IMR-90 (cell line): ENCODE results near the gene FAM110D. TPM values are rescaled to one million over a fixed set of nuclear protein-coding genes. Genes with fewer than 3 reads are reported as not detected.

ENCODE experiments used
- ATAC-seq: fragments of 200-7000 bp; cut with Tn5 transposase; 2 replicates; pipeline ENCODE4 v1.9.1; 2020; ENCODE audit warnings: low read depth, mild to moderate bottlenecking, moderate library complexity
- BruUV-seq: library from RNA; stranded (reverse); fragments of 400-500 nt; replicated peaks from 2 replicates; lab custom pipeline; 2021; lab: Mats Ljungman, UMichigan
- CTCF ChIA-PET: fragments of 300-600 bp; formaldehyde crosslinking; extraction: SDS; loops from one replicate; lab custom pipeline; 2021; ENCODE audit warnings: antibody characterized with exemption; lab: Yijun Ruan, JAX
- POLR2A ChIA-PET: fragments of 300-600 bp; sonication (Branson Sonifier 250); formaldehyde crosslinking; loops from one replicate; lab custom pipeline; 2022; ENCODE audit warnings: antibody characterized with exemption; ENCODE audit not compliant: unreplicated experiment; lab: Charles Lee
- DNase-seq: peaks from one replicate; pipeline ENCODE4 v3.0.0; 2013
- H2AFZ ChIP-seq: replicated peaks from 2 replicates; pipeline ENCODE3; 2013; ENCODE audit warnings: low read length, mild to moderate bottlenecking; ENCODE audit not compliant: poor library complexity
- H2AK5ac ChIP-seq: 2 replicates; pipeline ENCODE4 v1.6.1; 2013; ENCODE audit warnings: low read depth, low read length, inconsistent platforms
- H2AK9ac ChIP-seq: replicated peaks from 2 replicates; pipeline ENCODE3; 2013; ENCODE audit warnings: mild to moderate bottlenecking, low read depth, low read length, moderate library complexity; ENCODE audit not compliant: poor library complexity
- H2BK120ac ChIP-seq: 2 replicates; pipeline ENCODE4 v1.6.1; 2013; ENCODE audit warnings: low read depth, low read length, inconsistent platforms
- H2BK15ac ChIP-seq: 3 replicates; pipeline ENCODE4 v1.6.1; 2013; ENCODE audit warnings: low read depth, low read length, inconsistent platforms
- H2BK20ac ChIP-seq: 2 replicates; pipeline ENCODE4 v1.6.1; 2013; ENCODE audit warnings: low read depth, mild to moderate bottlenecking, inconsistent platforms, low read length, moderate library complexity
- H2BK5ac ChIP-seq: 2 replicates; pipeline ENCODE4 v1.6.1; 2013; ENCODE audit warnings: mild to moderate bottlenecking, low read depth, low read length, inconsistent platforms; ENCODE audit not compliant: poor library complexity, severe bottlenecking
- H3K14ac ChIP-seq: replicated peaks from 2 replicates; pipeline ENCODE4 v1.6.1; 2013; ENCODE audit warnings: low read depth, low read length, inconsistent platforms
- H3K18ac ChIP-seq: 2 replicates; pipeline ENCODE4 v1.6.1; 2013; ENCODE audit warnings: low read depth, low read length, control low read depth
- H3K23ac ChIP-seq: 2 replicates; pipeline ENCODE4 v1.6.1; 2013; ENCODE audit warnings: low read depth, low read length, inconsistent platforms
- H3K27ac ChIP-seq: 2 replicates; pipeline ENCODE4 v1.5.1; 2013; ENCODE audit warnings: mild to moderate bottlenecking, control low read depth, low read length; ENCODE audit not compliant: insufficient read depth
- H3K27me3 ChIP-seq: 2 replicates; pipeline ENCODE4 v1.6.1; 2013; ENCODE audit warnings: low read length; ENCODE audit not compliant: control insufficient read depth, insufficient read depth
- H3K36me3 ChIP-seq: 2 replicates; pipeline ENCODE4 v1.6.1; 2013; ENCODE audit warnings: low read length, mixed read lengths; ENCODE audit not compliant: control insufficient read depth, insufficient read depth
- H3K4ac ChIP-seq: 2 replicates; pipeline ENCODE4 v1.6.1; 2013; ENCODE audit warnings: low read depth, low read length, inconsistent platforms
- H3K4me1 ChIP-seq: 2 replicates; pipeline ENCODE4 v1.6.1; 2013; ENCODE audit warnings: low read length, mixed read lengths; ENCODE audit not compliant: control insufficient read depth, insufficient read depth
- H3K4me2 ChIP-seq: 2 replicates; pipeline ENCODE4 v1.6.1; 2013; ENCODE audit warnings: low read depth, mild to moderate bottlenecking, control low read depth, low read length, moderate library complexity
- H3K4me3 ChIP-seq: 2 replicates; pipeline ENCODE4 v1.5.1; 2013; ENCODE audit warnings: low read depth, mild to moderate bottlenecking, control low read depth, low read length, moderate library complexity; ENCODE audit not compliant: insufficient read depth
- H3K56ac ChIP-seq: 2 replicates; pipeline ENCODE4 v1.6.1; 2013; ENCODE audit warnings: low read length, inconsistent platforms; ENCODE audit not compliant: insufficient read depth; ENCODE audit errors: extremely low read depth
- H3K79me1 ChIP-seq, 2 experiments: 2 replicates each; pipeline ENCODE4 v1.6.1; 2013; ENCODE audit warnings: low read length in 2 of 2, inconsistent platforms in 1 of 2, low read depth in 1 of 2
- H3K9ac ChIP-seq: 2 replicates; pipeline ENCODE4 v1.6.1; 2013; ENCODE audit warnings: low read depth, low read length, control low read depth
- H3K9me1 ChIP-seq: 2 replicates; pipeline ENCODE4 v1.6.1; 2013; ENCODE audit warnings: low read length, inconsistent platforms; ENCODE audit not compliant: insufficient read depth
- H3K9me3 ChIP-seq: 2 replicates; pipeline ENCODE4 v1.6.1; 2013; ENCODE audit warnings: low read length; ENCODE audit not compliant: control insufficient read depth, insufficient read depth
- H4K20me1 ChIP-seq: 2 replicates; pipeline ENCODE4 v1.6.1; 2013; ENCODE audit warnings: low read length, inconsistent platforms; ENCODE audit not compliant: insufficient read depth
- H4K5ac ChIP-seq: 2 replicates; pipeline ENCODE4 v1.6.1; 2013; ENCODE audit warnings: mild to moderate bottlenecking, low read depth, low read length, control low read depth
- H4K8ac ChIP-seq, 2 experiments: 2 replicates each; pipeline ENCODE4 v1.6.1; 2013; ENCODE audit warnings: low read depth in 2 of 2, low read length in 2 of 2, control low read depth in 1 of 2, inconsistent platforms in 1 of 2
- H4K91ac ChIP-seq: 2 replicates; pipeline ENCODE4 v1.6.1; 2013; ENCODE audit warnings: low read depth, low read length, inconsistent platforms; ENCODE audit not compliant: insufficient read depth
- BHLHE40 ChIP-seq: fragments of 150-350 bp; IDR thresholded peaks from 2 replicates; pipeline ENCODE4 v1.6.1; 2016; ENCODE audit warnings: mild to moderate bottlenecking, low read depth, low read length
- CEBPB ChIP-seq: IDR thresholded peaks from 2 replicates; pipeline ENCODE4 v1.6.1; 2012; ENCODE audit warnings: low read depth, low read length, improper control_type of control experiment
- ELK1 ChIP-seq: fragments of 150-350 bp; IDR thresholded peaks from 2 replicates; pipeline ENCODE4 v1.6.1; 2016; ENCODE audit warnings: low read depth, mild to moderate bottlenecking, low read length, moderate library complexity, borderline replicate concordance
- FOS ChIP-seq: fragments of 150-350 bp; IDR thresholded peaks from 2 replicates; pipeline ENCODE4 v1.6.1; 2016; ENCODE audit warnings: low read depth, low read length
- MAFK ChIP-seq: IDR thresholded peaks from 2 replicates; pipeline ENCODE4 v1.6.1; 2012; ENCODE audit warnings: low read depth, low read length, improper control_type of control experiment
- MAZ ChIP-seq: IDR thresholded peaks from 2 replicates; pipeline ENCODE4 v1.6.1; 2012; ENCODE audit warnings: low read depth, mild to moderate bottlenecking, low read length, improper control_type of control experiment, moderate library complexity, borderline replicate concordance
- MXI1 ChIP-seq: IDR thresholded peaks from 2 replicates; pipeline ENCODE4 v1.6.1; 2012; ENCODE audit warnings: low read depth, mild to moderate bottlenecking, low read length, moderate library complexity, borderline replicate concordance
- NFE2L2 ChIP-seq: fragments of 150-350 bp; IDR thresholded peaks from 2 replicates; pipeline ENCODE4 v1.6.1; 2016; ENCODE audit warnings: low read depth, mild to moderate bottlenecking, low read length
- POLR2A ChIP-seq: IDR thresholded peaks from 2 replicates; pipeline ENCODE4 v1.6.1; 2012; ENCODE audit warnings: mild to moderate bottlenecking, low read depth, low read length
- RAD21 ChIP-seq: IDR thresholded peaks from 2 replicates; pipeline ENCODE4 v1.6.1; 2012; ENCODE audit warnings: low read length, improper control_type of control experiment
- RCOR1 ChIP-seq: IDR thresholded peaks from 2 replicates; pipeline ENCODE4 v1.6.1; 2012; ENCODE audit warnings: mild to moderate bottlenecking, low read length, improper control_type of control experiment; ENCODE audit not compliant: insufficient replicate concordance
- RFX5 ChIP-seq: IDR thresholded peaks from 2 replicates; pipeline ENCODE4 v1.8.0; 2012; ENCODE audit warnings: low read depth, mild to moderate bottlenecking, low read length, moderate library complexity
- SMC3 ChIP-seq: fragments of 150-350 bp; IDR thresholded peaks from 2 replicates; pipeline ENCODE4 v1.6.1; 2016; ENCODE audit warnings: low read depth, mild to moderate bottlenecking, antibody characterized with exemption, low read length, moderate library complexity
- USF2 ChIP-seq: fragments of 150-350 bp; IDR thresholded peaks from 2 replicates; pipeline ENCODE4 v1.6.1; 2017; ENCODE audit warnings: mild to moderate bottlenecking, antibody characterized with exemption, low read length, low read depth
- WGBS, 2 experiments: methylation state at CpG; one replicate each; pipeline versions ENCODE4 v1.1.5 to v1.1.7; 2013; ENCODE audit warnings: missing lambda C conversion rate in 2 of 2; ENCODE audit not compliant: insufficient read length in 1 of 2; ENCODE audit errors: extremely low coverage in 2 of 2; 5-methylcytosine and 5-hydroxymethylcytosine counted together
- dilution Hi-C: fragments of 300-500 bp; cut with HindIII; formaldehyde crosslinking; loops from one replicate; pipeline ENCODE4 v1.14.3; 2018; ENCODE audit warnings: low sequenced_read_pairs; ENCODE audit not compliant: unreplicated experiment
- in situ Hi-C: fragments of 300-500 bp; cut with MboI; formaldehyde crosslinking; loops from 3 replicates; pipeline ENCODE4 v1.14.3; 2019; ENCODE audit warnings: low sequenced_read_pairs, inconsistent platforms, mixed read lengths
- intact Hi-C: fragments of 100-400 bp; cut with micrococcal nuclease; formaldehyde crosslinking; loops from 2 replicates; pipeline ENCODE4 v1.10.0; 2022
- polyA plus RNA-seq, 3 experiments: library from polyadenylated mRNA; depleted of rRNA; stranded (reverse); fragments of >200 nt; gene quantifications; 2 replicates each; pipeline ENCODE4 v1.2.3, GENCODE V29; 2012; ENCODE audit warnings: low replicate concordance in 1 of 3
- total RNA-seq: library from RNA; depleted of rRNA; stranded (reverse); fragments of >200 nt; gene quantifications from 2 replicates; pipeline ENCODE4 v1.2.3, GENCODE V29; 2012
- TF ChIP-seq, protein P1 (sequence below): conservative IDR thresholded peaks from 2 replicates; pipeline ENCODE4 v1.5.1; 2012; ENCODE audit warnings: mild to moderate bottlenecking, low read depth, low read length, improper control_type of control experiment

FAM110D gene
- total and polyA plus RNA-seq, 2 of the 4 experiments (the other 2 are of a cell fraction): not detected

DNA sequence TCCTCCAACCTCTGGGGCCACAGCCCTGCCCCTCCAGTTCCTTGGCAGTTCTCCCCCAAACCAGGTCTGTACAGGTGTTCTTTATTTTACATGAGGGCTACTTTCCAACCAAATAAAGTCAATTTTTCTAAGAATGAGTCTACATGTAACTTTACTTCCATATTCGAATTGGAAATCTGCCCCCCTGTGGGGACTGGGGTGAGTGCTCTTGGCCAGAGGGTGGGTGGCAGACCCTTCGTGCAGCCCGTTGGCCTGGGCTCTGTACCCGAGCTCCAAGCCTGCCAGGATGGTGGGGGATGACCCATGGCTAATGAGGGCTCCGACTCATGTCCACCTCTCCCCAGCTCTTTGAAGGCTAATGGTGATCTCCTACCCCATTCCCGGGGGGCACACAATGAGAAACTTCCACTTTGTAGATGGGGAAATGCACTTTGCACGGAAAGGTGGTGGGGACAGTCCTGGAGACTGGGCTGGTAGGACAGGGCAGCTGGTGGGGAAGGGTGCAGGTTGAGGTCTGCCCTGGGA is 30.9 kb downstream of the FAM110D start:
- Histone ChIP-seq H3K4me2 (no peak overlapping the region), H3K9ac (no peak overlapping the region), H4K20me1 (no peaks in the 10 kb centered on the region), H3K4me3 (no peak overlapping the region), H3K9me3 (no peaks in the 10 kb centered on the region), H2BK120ac (no peak overlapping the region), H2AK9ac (no peak overlapping the region), H2BK5ac (no peak overlapping the region), H3K14ac (no peak overlapping the region), H2AFZ (no peak overlapping the region), H4K91ac (no peak overlapping the region), H3K23ac (no peak overlapping the region), H3K4me1 (no peaks in the 10 kb centered on the region), H3K9me1 (no peaks in the 10 kb centered on the region), H3K79me1 (no peaks in the 10 kb centered on the region), H2BK20ac (no peak overlapping the region), H3K4ac (no peak overlapping the region), H3K56ac (no peak overlapping the region), H2AK5ac (no peak overlapping the region), H3K27me3 (peaks cover 16% of the 10 kb centered on the region), H3K36me3 (no peaks in the 10 kb centered on the region), H4K5ac (no peak overlapping the region), H2BK15ac (no peak overlapping the region), H3K27ac (no peak overlapping the region), H4K8ac (no peak overlapping the region), H3K18ac (no peak overlapping the region)
- CTCF ChIA-PET: interaction anchor here (1.1 kb wide), 1 partner anchor 89 kb away, joined by 3 read pairs; no protein-coding TSS in a partner anchor
- in situ Hi-C loops (no loop called here), intact Hi-C loops (no loop called here), dilution Hi-C loops (no loop called here)
- ATAC-seq (no peak), DNase-seq (no peak)
- TF ChIP-seq MXI1: no peak
- TF ChIP-seq CEBPB: no peak
- no peak for TF ChIP-seq MAZ
- no peak for TF ChIP-seq SMC3
- no peak for TF ChIP-seq BHLHE40
- TF ChIP-seq RFX5: no peak
- no peak for TF ChIP-seq USF2
- no peak for TF ChIP-seq POLR2A
- TF ChIP-seq, protein P1, sequence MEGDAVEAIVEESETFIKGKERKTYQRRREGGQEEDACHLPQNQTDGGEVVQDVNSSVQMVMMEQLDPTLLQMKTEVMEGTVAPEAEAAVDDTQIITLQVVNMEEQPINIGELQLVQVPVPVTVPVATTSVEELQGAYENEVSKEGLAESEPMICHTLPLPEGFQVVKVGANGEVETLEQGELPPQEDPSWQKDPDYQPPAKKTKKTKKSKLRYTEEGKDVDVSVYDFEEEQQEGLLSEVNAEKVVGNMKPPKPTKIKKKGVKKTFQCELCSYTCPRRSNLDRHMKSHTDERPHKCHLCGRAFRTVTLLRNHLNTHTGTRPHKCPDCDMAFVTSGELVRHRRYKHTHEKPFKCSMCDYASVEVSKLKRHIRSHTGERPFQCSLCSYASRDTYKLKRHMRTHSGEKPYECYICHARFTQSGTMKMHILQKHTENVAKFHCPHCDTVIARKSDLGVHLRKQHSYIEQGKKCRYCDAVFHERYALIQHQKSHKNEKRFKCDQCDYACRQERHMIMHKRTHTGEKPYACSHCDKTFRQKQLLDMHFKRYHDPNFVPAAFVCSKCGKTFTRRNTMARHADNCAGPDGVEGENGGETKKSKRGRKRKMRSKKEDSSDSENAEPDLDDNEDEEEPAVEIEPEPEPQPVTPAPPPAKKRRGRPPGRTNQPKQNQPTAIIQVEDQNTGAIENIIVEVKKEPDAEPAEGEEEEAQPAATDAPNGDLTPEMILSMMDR: no peak
- TF ChIP-seq MAFK: no peak
- TF ChIP-seq FOS: no peak
- no peak for TF ChIP-seq RCOR1
- TF ChIP-seq ELK1: no peak
- no peak for TF ChIP-seq RAD21
- no peak for TF ChIP-seq NFE2L2
- POLR2A ChIA-PET: interaction anchor here (0.7 kb wide), 1 partner anchor 22 kb away, joined by 5 read pairs; no protein-coding TSS in a partner anchor
- no TSS peak for BruUV-seq
- WGBS, 2 experiments: no CpG with 5 or more reads among the region's 7 CpGs
